ENCODE data around the gene MPZ. TPM values are rescaled to one million over a fixed set of nuclear protein-coding genes. Genes with fewer than 3 reads are reported as not detected.

The MPZ gene
- 10.1 TPM for polyA plus RNA-seq
- long read RNA-seq, donor 1, partial matches to known transcripts, result 0 of 2 reads
- long read RNA-seq, donor 1, other reads (novel, unspliced or antisense), result 0 of 2 reads
- long read RNA-seq, donor 2, partial matches to known transcripts, result 0 of 3 reads
- long read RNA-seq, donor 2, other reads (novel, unspliced or antisense), result 0 of 3 reads
- long read RNA-seq, donor 3, result 0 reads
- long read RNA-seq, donor 4, result 0 reads
- long read RNA-seq, donor 5, transcript MPZ-206 (6 exons, 1,955 nt), result major isoform, 5 of 5 reads
- long read RNA-seq, donor 5, partial matches to known transcripts, result 0 of 5 reads
- long read RNA-seq, donor 5, other reads (novel, unspliced or antisense), result 0 of 5 reads
- long read RNA-seq, donor 6, partial matches to known transcripts, result 0 of 1 reads
- long read RNA-seq, donor 6, other reads (novel, unspliced or antisense), result 0 of 1 reads
- long read RNA-seq, donor 7, transcript MPZ-206 (6 exons, 1,955 nt), result major isoform, 7 of 7 reads
- long read RNA-seq, donor 7, partial matches to known transcripts, result 0 of 7 reads
- long read RNA-seq, donor 7, other reads (novel, unspliced or antisense), result 0 of 7 reads
- long read RNA-seq, donor 8, partial matches to known transcripts, result 169 of 175 reads
- long read RNA-seq, donor 8, other reads (novel, unspliced or antisense), result 5 of 175 reads
- long read RNA-seq, donor 9, partial matches to known transcripts, result 0 of 3 reads
- long read RNA-seq, donor 9, other reads (novel, unspliced or antisense), result 0 of 3 reads
- long read RNA-seq, donor 10, partial matches to known transcripts, result 0 of 2 reads
- long read RNA-seq, donor 10, other reads (novel, unspliced or antisense), result 0 of 2 reads
- long read RNA-seq, donor 11, partial matches to known transcripts, result 0 of 1 reads
- long read RNA-seq, donor 11, other reads (novel, unspliced or antisense), result 0 of 1 reads

DNA sequence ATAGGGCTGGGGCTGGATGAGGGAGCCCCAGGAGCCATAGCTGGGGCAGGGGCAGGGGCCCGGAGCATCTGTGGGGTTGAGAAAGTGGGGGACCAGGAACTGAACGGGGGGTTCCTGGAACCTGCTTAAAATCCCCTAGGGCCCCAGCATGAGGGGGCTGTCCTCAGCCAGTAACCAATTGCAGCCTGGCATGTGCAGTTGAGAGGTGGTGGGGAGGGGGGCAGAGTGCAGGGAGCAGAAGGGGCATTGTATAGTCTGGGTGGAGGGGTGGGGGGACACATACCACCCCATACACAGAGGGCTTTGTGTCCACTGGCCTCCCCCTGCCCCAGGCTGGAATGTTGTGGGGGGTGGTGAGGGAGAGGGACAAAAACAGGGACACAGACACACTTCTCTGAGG, at the start of gene MPZ:
Gene MPZ (minus strand): TSS at position 101 of the 400 bp plus-strand sequence. CDS start 63 bp downstream, at position 38.
- no peaks in the 10 kb centered on the region for H3K36me3 ChIP-seq (ENCODE audit: control insufficient read depth, insufficient read depth, low read length)
- no CpG with 5 or more reads among the region's 2 CpGs for WGBS (ENCODE audit: insufficient coverage, low lambda C conversion rate)
- no peak within 1 kb of the TSS for H3K4me3 ChIP-seq (ENCODE audit: low read length)
- DNase-seq, result no peak
- peaks cover 3% of the 10 kb centered on the region for H3K27me3 ChIP-seq (ENCODE audit: control insufficient read depth, insufficient read depth, low read length)
- H3K27ac ChIP-seq (ENCODE audit: low read length), result no peak within 1 kb of the TSS
- peaks cover 8% of the 10 kb centered on the region for H3K4me1 ChIP-seq (ENCODE audit: control insufficient read depth, insufficient read depth, low read length)
- H3K9me3 ChIP-seq (ENCODE audit: control insufficient read depth, low read depth, low read length), result no peaks in the 10 kb centered on the region

DNA sequence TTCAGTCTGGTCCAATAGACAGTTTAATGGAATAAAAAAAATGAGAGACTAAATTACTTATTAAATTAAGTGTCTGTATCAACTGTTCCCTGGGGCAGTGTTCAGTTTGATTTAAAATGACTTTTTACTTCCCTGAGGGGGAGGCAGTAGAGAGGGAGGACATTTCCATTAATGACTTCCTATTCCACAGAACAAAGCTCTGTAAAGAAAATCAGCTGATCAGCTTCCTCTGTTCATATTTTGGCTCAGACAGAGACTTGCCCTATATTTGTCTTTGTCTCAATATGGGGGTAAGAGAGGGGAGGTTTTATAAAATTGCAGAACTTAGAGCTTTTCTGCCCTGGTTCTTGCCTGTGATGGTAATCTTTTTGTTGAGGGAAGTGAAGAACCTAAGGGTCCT, 49.5 kb upstream of the MPZ start:
- no peak for DNase-seq

DNA sequence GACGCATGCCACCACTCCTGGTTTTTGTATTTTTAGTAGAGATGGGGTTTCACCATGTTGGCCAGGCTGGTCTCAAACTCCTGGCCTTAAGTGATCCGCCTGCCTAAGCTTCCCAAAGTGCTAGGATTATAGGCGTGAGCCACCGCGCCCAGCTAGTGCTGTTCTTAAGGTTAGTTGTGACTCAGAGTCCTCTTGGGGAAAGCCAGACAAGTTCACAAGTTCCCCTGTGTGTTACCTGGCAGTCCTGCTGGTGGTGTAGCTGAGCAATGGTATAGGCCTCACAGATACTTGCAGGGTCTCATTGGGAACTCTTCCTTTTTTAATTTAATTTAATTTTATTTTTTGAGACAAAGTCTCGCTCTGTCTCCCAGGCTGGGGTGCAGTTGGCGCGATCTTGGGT, 47.3 kb upstream of the MPZ start:
- Histone ChIP-seq H3K9me3 (ENCODE audit: control insufficient read depth, low read depth, low read length) (no peaks in the 10 kb centered on the region), H3K27ac (ENCODE audit: low read length) (no peak overlapping the region), H3K4me3 (ENCODE audit: low read length) (no peak overlapping the region), H3K36me3 (ENCODE audit: control insufficient read depth, insufficient read depth, low read length) (peaks cover 21% of the 10 kb centered on the region), H3K27me3 (ENCODE audit: control insufficient read depth, insufficient read depth, low read length) (no peaks in the 10 kb centered on the region), H3K4me1 (ENCODE audit: control insufficient read depth, insufficient read depth, low read length) (no peaks in the 10 kb centered on the region)
- DNase-seq, result no peak
- WGBS (ENCODE audit: insufficient coverage, low lambda C conversion rate), result no CpG with 5 or more reads among the region's 8 CpGs

More for the DNA sequence above, 49.5 kb upstream of the MPZ start:
- Histone ChIP-seq H3K27ac (ENCODE audit: low read length) (no peak overlapping the region), H3K36me3 (ENCODE audit: control insufficient read depth, insufficient read depth, low read length) (peaks cover 32% of the 10 kb centered on the region), H3K27me3 (ENCODE audit: control insufficient read depth, insufficient read depth, low read length) (no peaks in the 10 kb centered on the region), H3K9me3 (ENCODE audit: control insufficient read depth, low read depth, low read length) (no peaks in the 10 kb centered on the region), H3K4me1 (ENCODE audit: control insufficient read depth, insufficient read depth, low read length) (no peaks in the 10 kb centered on the region), H3K4me3 (ENCODE audit: low read length) (no peak overlapping the region)

DNA sequence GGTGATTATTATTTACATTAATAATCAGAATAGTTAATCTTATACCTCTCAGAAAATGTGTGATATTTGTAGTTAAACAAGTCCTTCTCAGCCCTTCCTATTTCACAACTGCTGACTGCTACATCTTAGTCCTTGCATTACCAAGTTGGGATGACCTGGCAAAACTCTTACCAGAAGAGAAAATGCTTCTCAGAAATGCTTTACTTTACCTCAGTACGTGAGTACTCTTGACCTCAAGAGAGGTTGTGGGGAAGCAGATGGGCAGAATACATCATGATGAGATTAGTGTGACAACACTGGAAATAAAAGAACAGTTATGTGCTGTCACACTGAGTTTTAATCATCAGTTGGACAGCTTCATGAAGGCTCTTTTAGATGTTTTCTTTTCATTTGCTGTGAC, 41.7 kb upstream of the MPZ start:
- Histone ChIP-seq H3K9me3 (ENCODE audit: control insufficient read depth, low read depth, low read length) (no peaks in the 10 kb centered on the region), H3K27me3 (ENCODE audit: control insufficient read depth, insufficient read depth, low read length) (no peaks in the 10 kb centered on the region), H3K36me3 (ENCODE audit: control insufficient read depth, insufficient read depth, low read length) (peaks cover 12% of the 10 kb centered on the region), H3K27ac (ENCODE audit: low read length) (no peak overlapping the region), H3K4me1 (ENCODE audit: control insufficient read depth, insufficient read depth, low read length) (no peaks in the 10 kb centered on the region), H3K4me3 (ENCODE audit: low read length) (no peak overlapping the region)
- whole genome bisulfite sequencing (ENCODE audit: insufficient coverage, low lambda C conversion rate), result 60% methylated on average over 1 of the region's 1 CpG
- DNase-seq, result no peak

DNA sequence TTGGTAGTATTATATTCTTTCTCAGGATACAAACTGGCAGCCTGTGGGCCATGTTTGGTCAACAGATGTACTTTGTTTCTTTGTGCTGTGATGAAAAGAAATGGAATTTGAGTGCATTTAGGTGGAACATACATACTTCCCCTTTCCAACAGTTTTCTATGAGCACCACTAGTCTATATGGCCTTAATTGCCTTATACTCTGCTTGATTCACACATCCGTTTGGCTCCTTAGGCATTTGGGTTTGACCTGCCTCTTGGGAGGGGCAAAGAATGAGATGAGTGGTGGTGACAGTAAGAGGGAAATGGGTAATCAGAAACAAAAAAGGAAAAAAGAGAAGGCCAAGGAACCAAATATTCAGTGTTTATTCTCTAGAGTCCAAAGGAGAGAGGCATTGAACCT, 40.9 kb upstream of the MPZ start:
- 83% methylated on average over 1 of the region's 1 CpG for WGBS (ENCODE audit: insufficient coverage, low lambda C conversion rate)
- Histone ChIP-seq H3K27me3 (ENCODE audit: control insufficient read depth, insufficient read depth, low read length) (no peaks in the 10 kb centered on the region), H3K27ac (ENCODE audit: low read length) (no peak overlapping the region), H3K4me1 (ENCODE audit: control insufficient read depth, insufficient read depth, low read length) (no peaks in the 10 kb centered on the region), H3K36me3 (ENCODE audit: control insufficient read depth, insufficient read depth, low read length) (peaks cover 11% of the 10 kb centered on the region), H3K4me3 (ENCODE audit: low read length) (no peak overlapping the region), H3K9me3 (ENCODE audit: control insufficient read depth, low read depth, low read length) (no peaks in the 10 kb centered on the region)
- no peak for DNase-seq

DNA sequence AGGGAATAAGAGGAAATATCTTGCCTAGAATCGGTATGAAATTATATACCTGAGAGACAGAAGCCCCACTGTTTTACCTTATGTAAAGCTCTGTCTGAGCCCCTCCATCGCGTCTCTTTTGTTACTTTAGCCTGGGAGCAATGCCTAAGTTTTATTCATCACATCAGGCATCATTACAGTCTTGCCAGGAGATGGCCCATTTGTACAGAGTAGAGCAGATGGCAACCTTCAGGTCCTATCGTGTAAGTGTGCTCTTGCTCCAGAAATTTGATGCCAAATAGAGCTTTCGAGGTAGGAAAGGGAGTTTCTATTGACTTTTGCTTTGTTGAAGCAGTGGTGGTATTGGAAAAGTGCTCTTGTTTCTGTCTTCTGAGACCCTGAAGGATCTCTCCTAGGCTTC, 33.1 kb upstream of the MPZ start:
- Histone ChIP-seq H3K9me3 (ENCODE audit: control insufficient read depth, low read depth, low read length) (no peaks in the 10 kb centered on the region), H3K4me1 (ENCODE audit: control insufficient read depth, insufficient read depth, low read length) (no peaks in the 10 kb centered on the region), H3K4me3 (ENCODE audit: low read length) (no peak overlapping the region), H3K27me3 (ENCODE audit: control insufficient read depth, insufficient read depth, low read length) (no peaks in the 10 kb centered on the region), H3K27ac (ENCODE audit: low read length) (no peak overlapping the region), H3K36me3 (ENCODE audit: control insufficient read depth, insufficient read depth, low read length) (peaks cover 44% of the 10 kb centered on the region)
- no peak for DNase-seq
- 100% methylated on average over 2 of the region's 5 CpGs for WGBS (ENCODE audit: insufficient coverage, low lambda C conversion rate)

DNA sequence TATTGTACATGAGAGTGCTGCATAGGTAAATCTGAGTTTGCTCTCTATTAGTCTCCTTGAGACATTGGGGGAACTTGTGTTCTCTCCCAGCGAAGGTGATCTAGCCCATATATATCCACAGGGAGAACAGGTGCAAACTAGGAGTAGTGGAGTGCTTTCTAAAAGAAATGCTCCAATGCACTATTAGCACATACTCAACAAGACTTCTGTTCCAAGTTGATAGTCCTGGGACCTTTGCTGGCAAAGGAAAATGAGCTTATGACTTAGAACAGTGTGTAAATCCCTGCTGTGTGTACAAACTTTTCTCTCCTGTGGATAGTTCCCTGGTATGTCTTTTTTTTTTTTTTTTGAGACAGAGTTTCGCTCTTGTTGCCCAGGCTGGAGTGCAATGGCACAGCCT, 32.4 kb upstream of the MPZ start:
- Histone ChIP-seq H3K9me3 (ENCODE audit: control insufficient read depth, low read depth, low read length) (no peaks in the 10 kb centered on the region), H3K36me3 (ENCODE audit: control insufficient read depth, insufficient read depth, low read length) (peaks cover 44% of the 10 kb centered on the region), H3K4me1 (ENCODE audit: control insufficient read depth, insufficient read depth, low read length) (no peaks in the 10 kb centered on the region), H3K27ac (ENCODE audit: low read length) (no peak overlapping the region), H3K4me3 (ENCODE audit: low read length) (no peak overlapping the region), H3K27me3 (ENCODE audit: control insufficient read depth, insufficient read depth, low read length) (no peaks in the 10 kb centered on the region)
- DNase-seq, result no peak
- no CpG with 5 or more reads among the region's 2 CpGs for WGBS (ENCODE audit: insufficient coverage, low lambda C conversion rate)

DNA sequence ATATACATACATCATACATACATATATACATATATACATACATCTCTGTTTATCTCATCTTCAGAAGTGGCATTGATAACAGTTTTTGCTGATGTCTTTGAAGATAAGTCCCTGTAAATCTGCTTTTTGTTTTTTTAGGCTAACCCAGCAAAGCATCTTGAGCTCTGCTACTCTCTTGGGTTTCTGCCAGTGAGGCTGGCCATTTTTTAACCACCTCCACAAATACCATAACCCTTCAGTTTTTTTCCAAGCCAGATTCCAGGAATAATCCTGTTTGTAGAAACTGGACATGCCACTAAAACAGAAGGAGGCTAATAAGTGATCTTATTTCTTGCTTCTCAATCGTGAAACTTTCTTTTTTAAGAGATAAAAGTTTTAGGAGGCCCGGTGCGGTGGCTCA, 26.0 kb upstream of the MPZ start:
- H3K9me3 ChIP-seq (ENCODE audit: control insufficient read depth, low read depth, low read length), result no peaks in the 10 kb centered on the region

DNA sequence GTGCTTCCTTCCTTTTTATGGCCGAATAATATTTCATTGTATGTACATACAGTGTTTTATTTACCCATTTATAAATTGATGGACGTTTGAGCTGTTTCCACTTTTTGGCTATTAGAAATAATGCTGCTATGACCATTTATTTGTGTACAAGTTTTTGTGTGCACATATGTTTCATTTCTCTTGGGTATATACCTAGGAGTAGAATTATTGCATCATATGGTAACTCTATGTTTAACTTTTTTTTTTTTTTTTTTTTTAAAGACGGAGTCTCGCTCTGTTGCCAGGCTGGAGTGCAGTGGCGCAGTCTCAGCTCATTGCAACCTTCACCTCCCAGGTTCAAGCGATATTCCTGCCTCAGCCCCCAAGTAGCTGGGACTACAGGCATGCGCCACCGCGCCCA, 23.4 kb upstream of the MPZ start:
- H3K36me3 ChIP-seq (ENCODE audit: control insufficient read depth, insufficient read depth, low read length), result peaks cover 72% of the 10 kb centered on the region

More for the DNA sequence above, 26.0 kb upstream of the MPZ start:
- whole genome bisulfite sequencing (ENCODE audit: insufficient coverage, low lambda C conversion rate), result no CpG with 5 or more reads among the region's 3 CpGs
- H3K4me1 ChIP-seq (ENCODE audit: control insufficient read depth, insufficient read depth, low read length), result no peaks in the 10 kb centered on the region
- no peak overlapping the region for H3K4me3 ChIP-seq (ENCODE audit: low read length)
- H3K27me3 ChIP-seq (ENCODE audit: control insufficient read depth, insufficient read depth, low read length), result no peaks in the 10 kb centered on the region
- H3K27ac ChIP-seq (ENCODE audit: low read length), result no peak overlapping the region
- peaks cover 67% of the 10 kb centered on the region for H3K36me3 ChIP-seq (ENCODE audit: control insufficient read depth, insufficient read depth, low read length)
- no peak for DNase-seq

DNA sequence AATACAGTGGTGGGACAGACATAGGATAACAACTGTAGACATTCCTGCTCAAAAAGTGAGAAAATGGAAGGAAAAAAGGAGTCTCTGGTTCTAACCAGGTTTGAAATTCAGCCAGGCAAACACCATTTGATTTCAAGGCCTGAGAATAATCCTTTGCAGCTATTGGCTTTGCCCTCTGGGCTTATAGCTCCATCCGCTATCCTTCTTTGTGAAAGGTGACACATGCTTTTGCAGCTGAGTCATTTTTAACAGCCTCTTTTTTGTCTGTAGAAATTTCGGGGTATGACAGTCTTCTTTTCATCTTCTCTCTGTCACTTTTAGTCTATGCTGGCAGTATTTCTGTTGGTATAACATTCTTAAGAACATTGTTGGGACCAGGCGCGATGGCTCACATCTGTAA, 20.6 kb upstream of the MPZ start:
- peaks cover 70% of the 10 kb centered on the region for H3K36me3 ChIP-seq (ENCODE audit: control insufficient read depth, insufficient read depth, low read length)
- no CpG with 5 or more reads among the region's 4 CpGs for WGBS (ENCODE audit: insufficient coverage, low lambda C conversion rate)

More for the DNA sequence above, 23.4 kb upstream of the MPZ start:
- H3K4me1 ChIP-seq (ENCODE audit: control insufficient read depth, insufficient read depth, low read length), result no peaks in the 10 kb centered on the region
- no peaks in the 10 kb centered on the region for H3K27me3 ChIP-seq (ENCODE audit: control insufficient read depth, insufficient read depth, low read length)
- H3K27ac ChIP-seq (ENCODE audit: low read length), result no peak overlapping the region
- H3K9me3 ChIP-seq (ENCODE audit: control insufficient read depth, low read depth, low read length), result no peaks in the 10 kb centered on the region
- WGBS (ENCODE audit: insufficient coverage, low lambda C conversion rate), result no CpG with 5 or more reads among the region's 9 CpGs
- no peak overlapping the region for H3K4me3 ChIP-seq (ENCODE audit: low read length)
- no peak for DNase-seq

More for the DNA sequence above, 20.6 kb upstream of the MPZ start:
- Histone ChIP-seq H3K27ac (ENCODE audit: low read length) (no peak overlapping the region), H3K4me3 (ENCODE audit: low read length) (no peak overlapping the region), H3K27me3 (ENCODE audit: control insufficient read depth, insufficient read depth, low read length) (no peaks in the 10 kb centered on the region), H3K9me3 (ENCODE audit: control insufficient read depth, low read depth, low read length) (no peaks in the 10 kb centered on the region), H3K4me1 (ENCODE audit: control insufficient read depth, insufficient read depth, low read length) (no peaks in the 10 kb centered on the region)
- no peak for DNase-seq

Measured in large intestine (tissue), 12 donors.